ENCODE data around the gene HYAL4. TPM values are rescaled to one million over a fixed set of nuclear protein-coding genes. Genes with fewer than 3 reads are reported as not detected.

HYAL4 gene
- total and polyA plus RNA-seq, 2 donors (not counting 3 experiments of a cell fraction or from before 2014, with no cell fraction given): not detected

- DNase-seq (ENCODE audit: low read depth, low spot score) (no peak), FAIRE-seq (no peak)
- intact Hi-C loops (cut with micrococcal nuclease): no loop called here
- Histone ChIP-seq H3K9me3 (replicated peaks; ENCODE audit: control insufficient read depth, insufficient read depth, low read length) (no peaks in the 10 kb centered on the region), H3K4me1 (ENCODE audit: control insufficient read depth, extremely low read depth, insufficient read depth, low read length) (peaks cover 9% of the 10 kb centered on the region), H3K9me1 (replicated peaks; ENCODE audit: control insufficient read depth, extremely low read depth, insufficient read depth, low read length) (no peaks in the 10 kb centered on the region), H3K79me2 (ENCODE audit: control insufficient read depth, insufficient read depth, low read length) (no peaks in the 10 kb centered on the region), H3K36me3 (ENCODE audit: control insufficient read depth in 2 of 2, extremely low read depth in 1 of 2, insufficient read depth in 2 of 2, low read length in 2 of 2) (no peaks in the 10 kb centered on the region), H3K4me3 (replicated peaks in 1 of 3; ENCODE audit: insufficient read depth in 1 of 3, low read depth in 1 of 3, low read length in 3 of 3) (no peak overlapping the region), H3K27ac (ENCODE audit: insufficient read depth, low read depth, low read length) (no peak overlapping the region), H4K20me1 (replicated peaks; ENCODE audit: control insufficient read depth, extremely low read depth, insufficient read depth, low read length) (no peaks in the 10 kb centered on the region), H2AFZ (ENCODE audit: low read depth, low read length) (peak overlapping the region; percentile 48), H3K27me3 (ENCODE audit: control insufficient read depth in 2 of 2, insufficient read depth in 2 of 2, low read length in 2 of 2) (no peaks in the 10 kb centered on the region), H3K9ac (replicated peaks; ENCODE audit: extremely low read depth, insufficient read depth, low read length) (no peak overlapping the region), H3K4me2 (ENCODE audit: insufficient read depth, low read length) (no peak overlapping the region)
- BruUV-seq (replicated peaks): no TSS peak
- dilution Hi-C loops (cut with MboI; ENCODE audit: extremely low pct_ligation_motif_present, low sequenced_read_pairs): no loop called here
- ChIA-PET CTCF (interaction anchor here (0.7 to 4.1 kb wide), 8 partner anchors 8 to 1870 kb away, joined by 3 to 115 read pairs (median 6); no protein-coding TSS in a partner anchor), POLR2A (no interaction called here)
- TF ChIP-seq MAX (IDR thresholded peaks at IDR 0.05; ENCODE audit: insufficient read depth, insufficient read length) (no peak), GATA2 (IDR thresholded peaks at IDR 0.05; ENCODE audit: insufficient read depth, insufficient read length, low read depth, low read length) (no peak), FOS (IDR thresholded peaks at IDR 0.05; ENCODE audit: borderline replicate concordance, insufficient read depth, low read length) (no peak), CTCF (IDR thresholded peaks at IDR 0.05; ENCODE audit: extremely low read depth in 1 of 2, insufficient read depth in 1 of 2, low read depth in 1 of 2, low read length in 2 of 2) (no peak), MYC (IDR thresholded peaks at IDR 0.05; ENCODE audit: low read depth, low read length) (no peak), JUN (IDR thresholded peaks at IDR 0.05; ENCODE audit: borderline replicate concordance, insufficient read depth, insufficient read length, low read depth) (no peak), POLR2A (IDR thresholded peaks at IDR 0.05; ENCODE audit: low read depth, low read length) (no peak), EZH2 (IDR thresholded peaks at IDR 0.05; ENCODE audit: borderline replicate concordance, low read depth, low read length, severe bottlenecking) (no peak), POLR2AphosphoS5 (IDR thresholded peaks at IDR 0.05; ENCODE audit: insufficient read depth, low read depth, low read length) (no peak)
Measured at GRCh38 chr7:123864012-123864411, 19.0 kb downstream of the HYAL4 start.

All from endothelial cell of umbilical vein (primary cell).